CD4-positive, alpha-beta T cell (primary cell): ENCODE measurements around the gene CD226. TPM values are rescaled to one million over a fixed set of nuclear protein-coding genes. Genes with fewer than 3 reads are reported as not detected.
A peak's percentile ranks its signal among the peaks of the same experiment; 100 is the strongest.
"Not testable (repeated sequence)": the region's sequence is repeated elsewhere in the genome, so short reads cannot be mapped to it uniquely, and the experiment has no call there.

ENCODE experiments used
- ATAC-seq: fragments of 200-7000 bp; cut with Tn5 transposase; one replicate; pipeline ENCODE4 v1.10.0; 2022; ENCODE audit warnings: mild to moderate bottlenecking; ENCODE audit not compliant: poor library complexity
- CTCF ChIA-PET: fragments of 350-600 bp; sonication (Branson Sonifier 250); formaldehyde crosslinking; loops from one replicate; lab custom pipeline; 2021; ENCODE audit warnings: antibody characterized with exemption, inconsistent platforms; lab: Charles Lee
- POLR2A ChIA-PET: fragments of 350-600 bp; sonication (Branson Sonifier 250); formaldehyde crosslinking; loops from one replicate; lab custom pipeline; 2021; ENCODE audit warnings: antibody characterized with exemption, inconsistent platforms; lab: Charles Lee
- DNase-seq, 14 experiments: peaks; one replicate each; pipeline ENCODE4 v3.0.0-alpha.2; 2013 to 2020; ENCODE audit warnings: mixed read lengths in 2 of 14
- H3K27ac ChIP-seq, 2 donors: one replicate each; pipeline versions ENCODE4 v1.5.1 to v1.7.0; 2013; ENCODE audit warnings: low read length in 2 of 2, low read depth in 1 of 2, mild to moderate bottlenecking in 1 of 2
- H3K27me3 ChIP-seq, 2 experiments: 1 replicate in 1 of 2; 2 replicates in 1 of 2; pipeline versions ENCODE4 v1.6.1 to v1.7.0; 2013; ENCODE audit warnings: low read length in 2 of 2, control low read depth in 1 of 2, mild to moderate bottlenecking in 1 of 2, moderate library complexity in 1 of 2; ENCODE audit not compliant: insufficient read depth in 2 of 2, control insufficient read depth in 1 of 2
- H3K36me3 ChIP-seq: one replicate; pipeline ENCODE4 v1.6.1; 2013; ENCODE audit warnings: low read length, control low read depth; ENCODE audit not compliant: insufficient read depth
- H3K4me1 ChIP-seq: one replicate; pipeline ENCODE4 v1.6.1; 2013; ENCODE audit warnings: low read length, control low read depth; ENCODE audit not compliant: insufficient read depth
- H3K4me3 ChIP-seq: one replicate; pipeline ENCODE4 v1.5.1; 2013; ENCODE audit warnings: mild to moderate bottlenecking, low read length, moderate library complexity
- H3K9me3 ChIP-seq, 2 experiments: 1 replicate in 1 of 2; 2 replicates in 1 of 2; pipeline versions ENCODE4 v1.6.1 to v1.7.0; 2013; ENCODE audit warnings: low read length in 2 of 2, mild to moderate bottlenecking in 2 of 2, control low read depth in 1 of 2, moderate library complexity in 1 of 2; ENCODE audit not compliant: control insufficient read depth in 1 of 2, insufficient read depth in 1 of 2
- H3K27ac Mint-ChIP-seq: one replicate; pipeline ENCODE4 v1.8.0; 2020; ENCODE audit warnings: mixed read lengths
- H3K27me3 Mint-ChIP-seq: one replicate; pipeline ENCODE4 v1.8.0; 2021; ENCODE audit warnings: mixed read lengths
- H3K36me3 Mint-ChIP-seq: one replicate; pipeline ENCODE4 v1.8.0; 2021; ENCODE audit warnings: low read depth, mixed read lengths
- H3K4me1 Mint-ChIP-seq: one replicate; pipeline ENCODE4 v1.8.0; 2021; ENCODE audit warnings: low read depth, mixed read lengths
- H3K4me3 Mint-ChIP-seq: one replicate; pipeline ENCODE4 v1.8.0; 2020; ENCODE audit warnings: mild to moderate bottlenecking, mixed read lengths
- H3K9me3 Mint-ChIP-seq: one replicate; pipeline ENCODE4 v1.8.0; 2020; ENCODE audit warnings: mixed read lengths
- intact Hi-C, 2 experiments: fragments of 100-400 bp; cut with DNase I in 1 of 2; cut with micrococcal nuclease in 1 of 2; formaldehyde crosslinking; loops; one replicate each; pipeline versions ENCODE4 v1.15.1 to v1.9.0; 2023 to 2025; cut with DNase I, micrococcal nuclease
- total RNA-seq, 174 experiments: library from RNA in 2 of 174; stranded (reverse) in 2 of 174; gene quantifications; one replicate each; pipeline ENCODE4 v1.2.3 and lab custom pipeline; 2021 to 2026
- TF ChIP-seq, protein P1 (sequence below): fragments of 200-600 bp; IDR thresholded peaks from one replicate; pipeline ENCODE4 v1.8.0; 2022; ENCODE audit warnings: antibody characterized with exemption, mild to moderate bottlenecking

The CD226 gene
- total RNA-seq, 2 experiments from 2014 or later, result 74.0 to 74.8 TPM

DNA sequence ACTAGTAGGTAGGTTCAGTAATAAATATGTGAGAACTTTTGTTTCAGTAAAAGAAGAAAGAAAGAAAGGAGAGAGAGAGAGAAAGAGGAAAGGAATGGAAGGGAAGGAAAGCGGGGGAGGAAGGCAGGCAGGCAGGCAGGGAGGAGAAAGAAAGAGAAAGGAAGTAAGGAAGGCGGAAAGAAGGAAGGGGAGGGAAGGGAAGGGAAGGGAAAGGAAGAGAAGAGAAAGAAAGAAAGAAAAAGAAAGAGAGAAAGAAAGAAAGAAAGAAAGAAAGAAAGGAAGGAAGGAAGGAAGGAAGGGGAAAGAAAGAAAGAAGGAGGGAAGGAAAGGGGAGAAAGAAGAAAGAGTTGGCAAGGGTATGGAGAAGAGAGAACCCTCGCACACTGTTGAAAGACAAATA lies 67.6 kb downstream of the CD226 start:
- no peak overlapping the region for H3K4me3 ChIP-seq
- peaks cover 22% of the 10 kb centered on the region for H3K4me1 ChIP-seq
- DNase-seq, result no peak
- ATAC-seq, result no peak
- TF ChIP-seq, protein P1, sequence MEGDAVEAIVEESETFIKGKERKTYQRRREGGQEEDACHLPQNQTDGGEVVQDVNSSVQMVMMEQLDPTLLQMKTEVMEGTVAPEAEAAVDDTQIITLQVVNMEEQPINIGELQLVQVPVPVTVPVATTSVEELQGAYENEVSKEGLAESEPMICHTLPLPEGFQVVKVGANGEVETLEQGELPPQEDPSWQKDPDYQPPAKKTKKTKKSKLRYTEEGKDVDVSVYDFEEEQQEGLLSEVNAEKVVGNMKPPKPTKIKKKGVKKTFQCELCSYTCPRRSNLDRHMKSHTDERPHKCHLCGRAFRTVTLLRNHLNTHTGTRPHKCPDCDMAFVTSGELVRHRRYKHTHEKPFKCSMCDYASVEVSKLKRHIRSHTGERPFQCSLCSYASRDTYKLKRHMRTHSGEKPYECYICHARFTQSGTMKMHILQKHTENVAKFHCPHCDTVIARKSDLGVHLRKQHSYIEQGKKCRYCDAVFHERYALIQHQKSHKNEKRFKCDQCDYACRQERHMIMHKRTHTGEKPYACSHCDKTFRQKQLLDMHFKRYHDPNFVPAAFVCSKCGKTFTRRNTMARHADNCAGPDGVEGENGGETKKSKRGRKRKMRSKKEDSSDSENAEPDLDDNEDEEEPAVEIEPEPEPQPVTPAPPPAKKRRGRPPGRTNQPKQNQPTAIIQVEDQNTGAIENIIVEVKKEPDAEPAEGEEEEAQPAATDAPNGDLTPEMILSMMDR, result no peak
- no peak overlapping the region for H3K27ac ChIP-seq
- H3K9me3 ChIP-seq, result no peaks in the 10 kb centered on the region
- Mint-ChIP-seq H3K4me1 (peaks cover 89% of the 10 kb centered on the region), H3K27me3 (no peaks in the 10 kb centered on the region), H3K27ac (no peak overlapping the region), H3K36me3 (peaks cover 91% of the 10 kb centered on the region), H3K4me3 (no peak overlapping the region), H3K9me3 (peaks cover 2% of the 10 kb centered on the region)
- intact Hi-C loops, result no loop called here
- H3K27me3 ChIP-seq, result no peaks in the 10 kb centered on the region
- CTCF ChIA-PET, result no interaction called here
- peaks cover 15% of the 10 kb centered on the region for H3K36me3 ChIP-seq
- POLR2A ChIA-PET, result no interaction called here

DNA sequence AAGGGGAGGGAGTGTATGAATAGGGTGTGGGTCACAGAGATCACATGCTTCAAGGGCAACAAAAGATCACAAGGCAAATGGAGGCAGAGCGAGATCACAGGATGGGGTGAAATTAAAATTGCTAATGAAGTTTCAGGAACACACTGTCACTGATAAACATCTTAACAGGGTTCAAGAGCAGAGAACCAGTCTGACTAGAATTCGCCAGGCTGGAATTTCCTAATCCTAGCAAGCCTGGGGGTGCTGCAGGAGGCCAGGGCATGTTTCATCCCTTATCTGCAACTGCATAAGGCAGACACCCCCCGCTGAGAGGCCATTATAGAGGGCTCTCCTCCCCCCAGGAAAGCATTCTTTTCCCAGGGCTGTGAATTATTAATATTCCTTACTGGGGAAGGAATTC lies 68.6 kb downstream of the CD226 start:
- H3K9me3 Mint-ChIP-seq, H3K4me3 ChIP-seq, H3K4me3 Mint-ChIP-seq, H3K27ac ChIP-seq, H3K27me3 ChIP-seq, H3K9me3 ChIP-seq, intact Hi-C loops, DNase-seq, POLR2A ChIA-PET, CTCF ChIA-PET, H3K27me3 Mint-ChIP-seq, ATAC-seq: not testable (repeated sequence)
- Histone ChIP-seq H3K4me1 (peaks cover 21% of the 10 kb centered on the region), H3K36me3 (peaks cover 18% of the 10 kb centered on the region)
- peaks cover 87% of the 10 kb centered on the region for H3K4me1 Mint-ChIP-seq
- peak overlapping the region; percentile 36 for H3K27ac Mint-ChIP-seq
- H3K36me3 Mint-ChIP-seq, result peaks cover 88% of the 10 kb centered on the region

DNA sequence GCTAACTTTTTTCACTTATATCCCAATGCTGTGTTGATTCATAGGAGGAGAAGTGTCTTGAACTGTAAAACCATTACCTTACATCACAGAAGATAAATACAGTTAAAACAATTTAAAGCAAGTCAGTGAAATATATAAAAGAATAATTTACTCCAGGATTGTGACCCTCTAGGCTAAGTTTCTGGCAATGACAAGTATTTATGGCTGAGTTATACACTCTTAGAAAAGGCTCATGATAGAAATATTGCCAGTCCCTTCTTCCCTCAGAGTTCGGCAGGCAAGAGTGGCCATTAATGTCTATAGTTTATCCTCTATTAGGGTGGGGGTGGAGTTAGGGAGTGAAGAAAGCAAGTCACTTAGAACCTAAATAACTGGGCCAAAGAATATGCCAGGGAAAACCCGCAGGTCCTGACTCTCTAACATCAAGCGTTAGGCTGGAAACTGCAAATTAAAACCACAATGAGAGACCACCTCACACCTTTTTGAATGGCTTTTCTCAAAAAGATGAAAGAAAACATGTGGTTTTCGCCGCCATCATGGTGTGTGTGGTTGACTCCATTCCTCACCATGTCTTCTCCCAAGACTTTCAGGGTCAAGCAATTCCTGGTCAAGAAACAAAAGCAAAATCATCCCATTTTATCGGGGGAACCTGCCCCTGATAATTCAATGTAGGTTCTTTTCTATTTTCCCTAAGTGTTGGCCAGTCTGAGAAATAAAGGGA lies 69.3 kb downstream of the CD226 start:
- H3K36me3 Mint-ChIP-seq, result peaks cover 87% of the 10 kb centered on the region
- H3K9me3 ChIP-seq, result no peaks in the 10 kb centered on the region
- no peak overlapping the region for H3K4me3 ChIP-seq
- intact Hi-C loops, result no loop called here
- ATAC-seq (no peak), DNase-seq (no peak)
- POLR2A ChIA-PET, result no interaction called here
- no peak overlapping the region for H3K4me3 Mint-ChIP-seq
- H3K9me3 Mint-ChIP-seq, result peaks cover 2% of the 10 kb centered on the region
- H3K4me1 Mint-ChIP-seq, result peaks cover 81% of the 10 kb centered on the region
- peaks cover 19% of the 10 kb centered on the region for H3K36me3 ChIP-seq
- no peak overlapping the region for H3K27ac ChIP-seq
- no peaks in the 10 kb centered on the region for H3K27me3 ChIP-seq
- no peaks in the 10 kb centered on the region for H3K27me3 Mint-ChIP-seq
- H3K4me1 ChIP-seq, result peaks cover 17% of the 10 kb centered on the region
- peak overlapping the region; percentile 36 for H3K27ac Mint-ChIP-seq
- CTCF ChIA-PET, result no interaction called here
- TF ChIP-seq, protein P1, result no peak

DNA sequence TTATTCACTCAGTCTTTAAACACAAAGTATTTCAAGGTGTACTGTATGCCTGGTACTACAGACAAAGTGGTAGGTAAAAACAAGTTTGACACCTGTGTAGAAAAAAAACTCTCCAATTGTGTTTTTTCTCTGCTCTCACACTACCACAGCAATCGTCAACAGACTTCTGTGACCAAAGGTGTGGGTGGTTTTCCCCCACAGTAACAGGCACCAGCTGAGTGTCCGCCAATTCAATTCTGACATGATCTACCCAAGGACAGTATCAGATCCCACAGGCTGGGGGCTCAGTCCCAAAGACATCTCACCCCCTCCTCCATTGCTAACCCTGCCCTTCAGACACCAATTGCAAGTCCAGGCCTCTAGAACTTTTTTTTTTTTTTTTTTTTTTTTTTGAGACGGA lies 71.2 kb downstream of the CD226 start:
- H3K9me3 ChIP-seq, result no peaks in the 10 kb centered on the region
- POLR2A ChIA-PET, result no interaction called here
- H3K4me3 ChIP-seq, result no peak overlapping the region
- TF ChIP-seq, protein P1, result no peak
- Mint-ChIP-seq H3K27me3 (no peaks in the 10 kb centered on the region), H3K4me1 (peaks cover 77% of the 10 kb centered on the region), H3K4me3 (no peak overlapping the region), H3K9me3 (peaks cover 2% of the 10 kb centered on the region), H3K27ac (peak overlapping the region; percentile 69), H3K36me3 (peaks cover 85% of the 10 kb centered on the region)
- CTCF ChIA-PET, result interaction anchor here (1.0 kb wide), 1 partner anchor 80 kb away, joined by 3 read pairs; no protein-coding TSS in a partner anchor
- DNase-seq (no peak), ATAC-seq (no peak)
- intact Hi-C loops, result no loop called here
- H3K4me1 ChIP-seq, result peaks cover 12% of the 10 kb centered on the region
- H3K27me3 ChIP-seq, result no peaks in the 10 kb centered on the region
- peaks cover 22% of the 10 kb centered on the region for H3K36me3 ChIP-seq
- no peak overlapping the region for H3K27ac ChIP-seq
